GM18868 (cell line): ENCODE data around the gene ETFA.
"Not testable (repeated sequence)": the region's sequence is repeated elsewhere in the genome, so short reads cannot be mapped to it uniquely, and the experiment has no call there.

ENCODE experiments used
- ATAC-seq: cut with Tn5 transposase; IDR thresholded peaks from one replicate; pipeline ENCODE4 v1.9.1; 2021; ENCODE audit warnings: mild to moderate bottlenecking, moderate library complexity; ENCODE audit not compliant: unreplicated experiment

The ETFA gene

DNA sequence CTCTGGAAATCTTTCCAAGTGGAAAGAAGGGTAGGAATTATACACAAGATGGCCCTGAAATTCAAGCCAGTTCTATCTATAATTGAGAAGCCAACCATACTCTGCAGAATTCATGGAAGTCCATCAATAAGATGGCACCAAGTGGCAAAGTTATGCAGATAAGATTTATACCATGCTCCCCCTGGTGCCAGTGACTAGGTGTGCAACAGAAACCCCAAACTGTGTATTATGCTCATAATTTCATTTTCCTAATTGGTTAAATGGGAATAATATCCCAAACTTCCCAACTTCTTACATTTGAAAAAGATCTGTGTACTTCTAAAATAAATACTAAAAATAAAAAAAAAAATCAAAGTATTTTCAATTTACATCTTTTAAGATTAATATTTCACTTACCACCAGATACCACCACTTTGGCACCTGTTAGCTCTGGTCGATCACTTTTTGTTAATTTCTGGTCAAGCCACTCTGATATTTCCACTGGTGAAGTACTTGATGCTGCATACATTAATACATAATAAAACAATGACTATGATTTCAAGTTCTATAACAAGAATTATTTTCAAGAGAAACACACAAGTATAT lies 25.9 kb downstream of the ETFA start:
- no peak for ATAC-seq

DNA sequence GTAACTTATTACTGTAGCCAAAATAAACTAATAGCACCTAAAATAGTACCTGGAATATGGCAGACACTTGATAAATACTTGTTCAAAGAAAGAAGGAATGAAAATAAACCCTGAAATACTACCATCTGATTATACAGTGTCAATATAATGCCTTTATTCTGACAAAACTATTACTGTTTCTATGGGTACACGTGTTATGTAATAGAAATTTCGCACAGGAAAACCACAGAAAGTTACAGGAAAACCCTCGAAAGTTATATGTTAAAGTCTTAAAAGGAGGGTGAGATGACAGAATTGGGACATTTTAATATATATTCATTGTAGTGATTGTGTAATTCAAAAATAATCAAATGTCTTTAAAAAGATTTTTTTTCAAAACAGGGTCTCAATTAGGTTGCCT lies 28.8 kb downstream of the ETFA start:
- no peak for ATAC-seq

DNA sequence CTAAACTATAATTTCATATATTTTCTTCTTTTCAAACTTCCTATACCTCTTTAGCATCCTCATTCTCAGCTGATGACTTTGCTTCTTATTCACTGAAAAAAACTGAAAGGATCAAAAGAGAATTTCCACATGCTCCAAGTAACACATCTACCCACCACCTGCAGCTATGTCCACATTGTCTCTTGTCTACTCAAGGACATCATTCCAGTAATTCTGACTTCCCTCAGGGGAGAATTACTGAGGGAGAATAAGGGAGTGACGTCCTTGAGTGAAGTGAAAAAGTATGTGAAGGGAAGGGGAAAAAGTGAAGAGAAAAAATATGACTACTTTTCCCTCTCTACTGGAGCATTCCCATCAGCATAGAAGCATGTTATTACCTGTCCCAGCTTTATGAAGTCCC lies 32.6 kb downstream of the ETFA start:
- no peak for ATAC-seq

DNA sequence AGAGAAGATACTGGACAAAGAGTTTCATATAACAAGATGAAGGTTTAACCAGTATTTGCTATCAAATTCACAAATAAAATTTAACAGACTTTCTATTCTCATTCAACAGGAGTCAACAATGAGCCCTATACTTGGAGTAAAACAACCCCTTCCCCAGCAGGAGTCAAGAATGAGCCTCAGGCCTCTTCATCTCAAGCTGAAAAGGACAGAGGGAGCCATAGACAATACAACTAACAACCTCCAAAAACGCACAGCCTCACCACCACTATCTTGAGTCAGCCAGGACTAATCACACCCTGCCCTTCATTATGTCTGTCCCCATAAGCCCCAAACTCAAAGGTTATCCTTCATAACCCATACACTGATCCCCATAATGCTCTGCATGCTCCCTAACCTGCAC lies 36.4 kb downstream of the ETFA start:
- ATAC-seq = no peak

DNA sequence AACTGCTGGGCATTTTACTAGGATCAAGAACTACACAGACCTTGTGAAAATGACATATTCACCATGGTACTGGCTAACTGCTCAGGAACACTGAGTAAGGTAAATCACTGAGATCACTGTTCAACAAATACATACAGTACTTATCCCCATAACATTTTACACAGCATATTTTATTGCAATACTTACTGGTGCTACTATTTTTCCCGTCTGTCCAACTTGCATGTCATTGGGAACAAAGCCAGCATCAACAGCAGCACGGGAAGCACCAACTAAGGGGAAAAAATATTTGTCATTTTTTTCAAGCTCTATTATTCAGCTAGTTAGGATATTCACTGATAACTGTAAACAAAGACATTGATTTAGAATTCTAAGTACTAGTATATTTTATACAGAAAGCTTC lies 37.0 kb downstream of the ETFA start:
- no peak for ATAC-seq

DNA sequence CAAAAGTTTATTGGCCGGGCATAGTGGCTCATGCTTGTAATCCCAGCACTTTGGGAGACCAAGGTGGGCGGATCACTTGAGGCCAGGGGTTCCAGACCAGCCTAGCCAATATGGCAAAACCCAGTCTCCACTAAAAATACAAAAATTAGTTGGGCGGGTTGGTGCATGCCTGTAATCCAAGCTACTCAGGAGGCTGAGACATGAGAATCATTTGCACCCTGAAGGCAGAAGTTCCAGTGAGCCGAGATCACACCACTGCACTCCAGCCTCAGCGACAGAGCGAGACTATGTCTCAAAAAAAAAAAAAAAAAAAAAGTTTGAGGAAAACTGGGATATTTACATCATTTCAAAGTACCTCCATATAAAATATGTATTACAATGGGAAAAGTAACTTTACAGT lies 40.4 kb downstream of the ETFA start:
- ATAC-seq = no peak

DNA sequence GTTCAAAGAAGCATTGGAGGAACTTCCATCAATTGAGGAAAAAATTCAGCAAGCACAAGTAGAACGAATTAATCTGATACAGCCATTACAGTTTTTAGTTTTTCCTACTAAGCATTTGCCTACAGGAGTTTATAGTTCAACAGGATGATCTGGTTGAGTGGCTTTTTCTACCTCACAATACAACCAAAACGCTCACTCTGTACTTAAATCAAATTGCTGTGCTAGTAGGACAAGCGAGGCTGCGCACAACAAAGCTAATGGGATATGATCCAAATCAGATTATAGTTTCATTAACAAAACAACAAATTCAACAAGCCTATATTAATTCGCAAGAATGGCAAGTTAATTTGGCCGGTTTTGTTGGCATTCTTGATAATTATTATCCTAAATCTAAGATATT lies 44.2 kb downstream of the ETFA start:
- no peak for ATAC-seq

DNA sequence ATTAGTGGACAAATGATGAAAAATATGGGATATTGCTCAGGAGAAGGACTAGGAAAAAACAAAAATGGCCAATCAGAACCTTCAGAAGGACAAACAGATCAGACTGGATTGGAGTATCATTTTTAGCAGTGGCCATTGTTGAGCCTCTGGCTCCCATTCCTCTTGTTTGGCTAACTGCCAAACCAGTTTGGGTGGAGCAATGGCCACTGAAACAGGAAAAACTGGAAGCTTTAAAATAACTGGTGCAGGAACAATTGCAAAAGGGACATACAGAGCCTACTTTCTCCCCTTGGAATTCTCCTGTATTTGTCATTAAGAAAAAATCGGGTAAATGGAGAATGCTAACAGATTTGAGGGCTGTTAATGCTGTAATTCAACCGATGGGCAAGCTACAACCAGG lies 45.5 kb downstream of the ETFA start:
- not testable (repeated sequence) for ATAC-seq

DNA sequence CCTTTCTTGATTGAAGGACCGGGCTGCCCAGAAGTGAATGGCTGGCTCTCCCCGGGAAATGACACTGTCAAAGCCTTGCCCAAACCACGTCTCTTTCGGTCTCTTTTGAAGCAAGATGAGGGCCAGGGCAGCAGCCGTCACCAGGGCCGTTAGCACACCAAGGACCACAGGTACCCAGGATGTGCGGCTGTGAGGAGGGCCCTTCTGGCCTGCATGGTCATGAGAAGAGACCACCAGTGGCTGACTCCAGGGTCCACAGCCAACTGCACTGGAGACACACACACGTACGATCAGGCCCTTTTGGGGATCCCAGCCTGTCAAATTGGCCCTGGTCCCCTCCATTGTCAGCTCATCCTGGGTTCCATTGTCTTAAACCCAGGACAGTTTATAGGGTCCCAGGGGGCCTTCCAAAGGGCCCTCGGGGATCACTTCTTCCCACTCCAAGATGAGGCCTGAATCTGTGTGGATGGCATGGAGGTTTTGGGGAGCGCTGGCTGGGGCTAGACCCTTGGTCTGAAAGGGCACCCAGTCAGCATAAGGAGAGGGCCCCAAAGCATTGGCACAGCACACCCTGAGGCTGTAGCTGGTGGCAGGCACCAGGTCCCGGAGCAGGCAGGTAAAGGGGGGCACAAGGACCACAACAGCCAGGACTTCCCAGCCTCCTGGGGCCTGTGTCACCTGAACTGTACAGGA lies 50.9 kb downstream of the ETFA start:
- no peak for ATAC-seq

DNA sequence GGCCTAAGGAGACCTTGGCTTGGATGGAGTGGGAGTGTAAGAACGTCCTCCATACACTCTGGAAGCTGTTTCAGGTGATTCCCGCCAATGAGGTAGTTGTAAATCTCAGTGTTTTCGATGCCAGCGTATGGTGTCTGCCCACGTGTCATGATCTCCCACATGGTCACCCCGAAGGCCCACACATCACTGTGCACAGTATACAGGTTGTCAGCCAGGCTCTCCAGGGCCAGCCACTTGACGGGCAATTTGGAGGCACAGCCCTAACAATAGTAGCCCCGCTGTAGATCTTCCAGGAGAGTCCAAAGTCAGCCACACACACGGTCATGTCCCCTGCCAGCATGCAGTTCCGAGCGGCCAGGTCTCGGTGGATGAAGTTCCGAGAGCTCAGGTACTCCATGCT lies 51.9 kb downstream of the ETFA start:
- ATAC-seq = no peak

DNA sequence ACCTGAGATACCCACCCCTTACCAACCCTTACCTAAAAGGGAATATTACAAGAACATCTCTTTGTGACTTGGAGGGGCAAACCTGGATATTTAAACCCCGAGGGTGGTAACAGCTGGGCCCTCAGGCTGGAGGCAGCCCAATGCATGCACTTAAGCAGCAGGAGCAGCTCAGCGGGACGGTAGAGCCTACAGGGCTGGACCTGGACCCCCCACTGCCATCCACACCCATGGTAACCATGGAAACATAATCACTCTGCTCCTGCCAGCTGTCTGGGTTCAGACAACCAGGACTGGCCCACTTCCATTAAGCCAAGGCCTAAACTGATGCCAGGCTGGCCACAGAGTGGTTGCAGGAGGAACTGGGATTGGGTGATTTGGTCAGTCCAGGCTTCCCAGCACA lies 52.8 kb downstream of the ETFA start:
- no peak for ATAC-seq

DNA sequence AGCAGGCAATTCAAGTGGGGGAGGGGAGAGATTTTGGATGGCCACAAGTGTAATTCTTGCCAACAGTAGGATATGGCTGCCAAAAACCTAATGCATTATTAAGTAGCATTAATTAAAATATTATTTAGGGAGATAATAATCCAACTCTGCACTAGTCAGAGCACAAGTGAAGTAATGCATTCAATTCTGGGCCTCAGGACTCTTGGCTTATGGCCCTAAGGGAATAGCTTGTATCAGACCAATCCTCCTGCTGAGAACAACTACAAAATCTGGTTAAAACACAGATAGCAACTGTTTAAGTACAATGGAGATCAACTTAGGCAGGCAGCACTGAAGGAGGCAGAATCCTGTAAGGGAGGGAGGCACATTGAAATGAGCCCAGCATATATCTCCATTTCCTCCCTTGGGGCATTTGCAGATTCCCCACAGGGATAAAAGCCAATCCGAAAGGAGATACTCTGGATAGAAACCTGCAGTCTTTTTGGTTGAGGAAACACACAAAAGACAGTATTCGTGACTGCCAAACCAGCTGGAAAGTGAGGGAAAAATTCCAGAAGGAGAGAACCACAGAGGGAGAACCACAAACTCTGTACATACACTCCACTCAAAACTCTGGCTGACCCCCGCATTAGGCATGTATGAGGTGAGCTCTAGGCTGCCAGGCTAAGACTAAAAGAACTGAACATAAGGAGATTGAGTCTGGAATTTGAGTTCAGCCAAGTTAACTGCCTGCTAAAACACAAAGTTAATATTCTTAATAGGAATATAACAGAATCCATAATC lies 57.4 kb downstream of the ETFA start:
- no peak for ATAC-seq

DNA sequence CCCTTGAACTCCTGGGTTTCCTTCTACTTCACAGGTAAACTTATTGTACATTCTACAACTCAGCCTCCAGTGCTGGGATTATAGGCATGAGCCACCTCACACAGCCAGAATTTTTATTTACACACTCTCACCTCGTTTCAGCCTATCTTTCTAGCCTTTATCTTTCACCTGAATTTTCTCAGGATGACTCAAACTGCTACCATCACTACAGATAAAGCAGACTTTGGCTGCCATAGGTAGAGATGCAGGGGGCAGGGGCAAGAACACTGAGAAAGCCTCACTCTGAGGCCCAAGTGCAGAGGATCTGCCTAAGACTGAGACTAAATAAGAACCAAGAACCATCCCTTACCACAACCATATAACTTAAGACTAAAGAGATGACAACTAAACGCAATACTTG lies 59.0 kb downstream of the ETFA start:
- ATAC-seq = no peak

DNA sequence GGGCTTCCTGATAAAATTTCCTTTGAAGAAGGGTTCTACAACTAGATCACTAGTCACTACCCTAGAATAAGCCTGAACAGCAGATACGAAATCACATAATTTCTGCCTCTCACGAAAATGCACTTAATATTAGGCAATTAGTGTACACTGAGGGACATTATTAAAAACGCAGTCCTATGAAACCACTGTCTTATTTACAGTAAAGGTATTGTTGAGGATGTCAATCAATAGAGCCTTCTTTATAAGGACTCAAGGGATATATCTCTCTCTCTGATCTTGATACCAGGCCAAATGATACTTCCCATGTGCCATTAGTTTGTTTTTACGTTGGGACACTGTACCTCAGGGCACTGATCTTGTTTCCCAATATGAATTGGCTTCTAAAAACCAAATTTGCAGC lies 59.6 kb downstream of the ETFA start:
- ATAC-seq = no peak

DNA sequence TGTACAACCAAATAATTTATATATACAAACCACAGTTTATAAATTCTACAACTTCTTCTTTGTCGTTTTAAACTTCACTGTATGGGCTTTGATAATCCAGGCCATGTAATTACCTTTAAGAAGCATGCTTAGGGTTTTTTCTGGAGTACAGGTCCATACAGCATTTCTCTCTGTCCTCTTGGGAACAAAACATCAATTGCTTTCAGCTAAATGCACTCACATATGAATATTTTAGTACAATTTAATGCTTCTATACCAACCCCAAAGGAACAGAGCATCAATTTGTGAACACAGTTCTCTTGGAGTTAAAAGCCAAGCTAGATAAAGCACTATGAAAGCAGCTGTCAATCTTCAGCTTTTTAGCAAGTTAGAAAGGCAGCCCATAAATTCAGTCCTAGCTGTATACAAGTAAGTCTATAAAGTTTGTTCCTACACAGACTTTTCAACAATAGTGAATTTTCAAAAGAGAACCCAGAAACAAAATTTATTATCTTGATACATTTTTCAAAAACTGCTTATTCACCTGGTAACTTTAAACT lies 66.1 kb downstream of the ETFA start:
- ATAC-seq = no peak

DNA sequence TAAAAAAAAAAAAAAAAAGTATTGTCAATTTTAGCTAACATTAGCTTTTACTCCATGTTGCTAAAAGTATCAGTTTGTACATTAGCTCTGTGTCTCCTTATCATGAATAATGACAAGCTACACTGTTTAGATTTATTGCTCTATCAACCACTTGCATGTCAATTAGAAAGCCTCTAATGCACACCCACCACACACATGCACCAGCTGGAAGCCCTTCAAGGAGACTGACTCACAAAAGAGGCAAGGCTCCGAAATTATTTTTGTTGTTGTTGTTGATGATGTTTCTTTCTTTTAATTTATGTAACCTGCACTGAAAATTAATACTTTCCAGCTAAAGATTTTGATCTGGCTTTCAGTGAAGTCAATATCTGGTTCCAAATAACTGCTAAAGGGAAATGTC lies 71.5 kb downstream of the ETFA start:
- no peak for ATAC-seq

DNA sequence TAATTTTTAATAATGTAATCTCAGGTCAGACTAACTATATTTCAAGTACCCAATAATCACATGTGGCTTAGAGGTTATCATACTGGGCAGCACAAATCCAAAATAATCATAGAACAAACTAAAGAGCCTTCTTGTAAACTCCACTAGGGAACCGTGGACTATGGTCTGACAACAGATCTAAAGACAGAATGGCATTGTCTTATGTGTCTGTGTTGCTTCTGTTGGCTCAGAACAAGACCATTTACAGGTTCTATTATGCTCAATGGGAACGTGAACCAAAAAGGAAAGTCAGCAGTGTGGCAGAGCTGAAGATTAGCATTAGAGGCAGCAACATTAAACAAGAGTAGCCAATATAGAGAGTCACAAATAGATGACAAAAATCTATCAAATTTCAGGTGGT lies 74.9 kb downstream of the ETFA start:
- no peak for ATAC-seq

DNA sequence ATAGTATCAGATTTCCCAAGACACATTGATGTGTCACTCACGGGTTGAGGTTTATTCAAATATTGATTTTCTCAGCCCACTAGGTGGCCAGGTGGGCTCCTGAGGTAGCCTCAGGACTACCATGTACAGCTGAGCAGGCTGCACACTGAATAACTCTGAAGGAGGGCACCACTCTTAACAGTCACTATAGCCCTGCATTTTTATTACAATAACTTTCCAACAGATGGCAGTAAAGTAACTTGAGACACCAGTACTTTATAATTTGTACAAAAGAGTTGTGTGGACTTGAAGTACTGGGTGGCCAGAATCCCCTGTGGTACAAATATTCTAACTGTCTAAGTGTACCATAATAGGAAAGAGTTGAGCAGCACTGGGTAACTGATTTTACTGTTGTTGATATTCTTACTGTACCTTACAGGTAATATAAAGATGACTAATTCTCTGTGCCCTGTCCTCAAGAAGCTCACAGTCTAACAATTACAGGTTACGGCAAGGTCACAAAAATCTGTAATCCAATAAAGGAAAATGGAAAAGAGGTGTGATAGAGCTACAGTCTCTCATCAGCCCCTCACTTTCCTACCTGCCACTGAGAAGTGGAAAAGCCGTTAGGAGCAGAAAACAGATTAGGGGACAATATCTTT lies 76.0 kb downstream of the ETFA start:
- ATAC-seq = no peak

DNA sequence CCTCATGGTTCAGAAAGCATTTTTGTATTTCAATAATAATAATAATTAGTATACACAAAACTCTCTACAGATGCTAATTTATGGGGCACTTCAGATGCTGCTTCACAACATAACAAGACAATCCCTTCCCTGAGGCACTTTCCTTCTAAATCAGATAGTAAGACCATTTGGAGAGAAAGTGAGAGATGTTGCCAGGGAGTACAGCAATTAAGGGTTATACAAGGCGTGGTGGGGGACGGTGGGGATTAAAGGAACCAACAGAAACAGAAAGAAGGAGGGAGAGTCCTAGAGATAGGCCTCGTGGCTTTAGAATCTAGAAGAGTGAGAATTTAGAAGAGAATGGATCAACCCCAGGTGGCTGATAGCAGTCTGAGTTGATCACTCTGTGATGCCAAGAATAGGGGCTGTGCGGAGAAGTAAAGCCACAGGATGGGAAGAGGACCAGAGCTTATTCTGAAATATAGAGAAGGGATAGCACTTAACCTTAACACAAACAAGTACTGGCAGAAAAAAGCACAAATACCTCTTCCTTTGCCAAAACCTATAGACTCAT lies 76.9 kb downstream of the ETFA start:
- ATAC-seq = no peak

DNA sequence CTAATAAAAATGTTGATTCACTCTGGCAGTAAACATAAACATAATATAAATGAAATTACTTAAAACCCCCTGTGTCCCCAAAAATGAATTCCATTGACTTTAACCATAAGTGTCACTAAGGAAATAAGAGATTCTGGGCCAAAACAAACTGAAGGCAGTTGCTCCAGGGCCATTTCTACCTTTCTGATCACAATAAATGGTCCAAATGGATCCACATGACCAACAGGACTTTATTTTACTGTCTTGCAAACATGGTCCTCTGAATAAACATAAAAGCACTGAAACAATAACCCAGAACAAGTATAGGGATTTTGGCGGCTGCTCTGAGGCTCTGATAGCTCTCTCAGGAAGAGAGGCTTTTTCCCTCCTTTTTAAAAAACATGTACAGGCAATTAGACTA lies 77.3 kb downstream of the ETFA start:
- no peak for ATAC-seq

DNA sequence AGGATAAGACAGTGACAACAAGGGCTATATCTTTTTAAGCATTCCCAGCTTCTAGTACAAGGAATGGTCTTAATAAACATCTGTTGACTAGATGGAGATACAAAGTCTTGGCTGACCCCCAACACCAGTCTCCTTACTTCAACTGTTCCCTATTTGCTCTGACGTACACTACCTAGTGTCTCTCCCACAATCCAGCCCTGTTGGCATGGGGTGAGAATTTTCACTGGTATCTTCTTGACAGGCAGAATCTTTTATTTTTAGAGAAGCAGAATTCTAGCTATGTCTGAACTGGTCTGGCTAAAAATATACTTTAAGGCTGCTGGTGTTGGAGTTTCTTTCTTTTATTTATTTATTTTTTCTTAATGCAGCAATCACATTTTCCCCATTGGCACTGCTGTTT lies 82.0 kb downstream of the ETFA start:
- ATAC-seq = no peak
